H1 (cell line): ENCODE measurements around the gene SYTL2. TPM values are rescaled to one million over a fixed set of nuclear protein-coding genes. Genes with fewer than 3 reads are reported as not detected.

Experiments
- CEBPB ChIP-seq: IDR thresholded peaks from 2 replicates; pipeline ENCODE4 v1.6.1; 2012; ENCODE audit warnings: low read depth, low read length
- CHD7 ChIP-seq: fragments of 300-600 bp; sonication (generic); IDR thresholded peaks from 2 replicates; pipeline ENCODE4 v1.7.1; 2012; ENCODE audit warnings: low read length, moderate library complexity, mild to moderate bottlenecking, inconsistent platforms; ENCODE audit not compliant: insufficient replicate concordance
- EP300 ChIP-seq, 2 experiments: IDR thresholded peaks; 1 replicate in 1 of 2; 2 replicates in 1 of 2; pipeline ENCODE4 v1.6.1; 2011 to 2012; ENCODE audit warnings: low read depth in 2 of 2, low read length in 2 of 2, mild to moderate bottlenecking in 2 of 2, borderline replicate concordance in 1 of 2, inconsistent platforms in 1 of 2, moderate library complexity in 1 of 2
- KDM1A ChIP-seq: fragments of 200-600, 300-600 bp; sonication (generic); IDR thresholded peaks from 2 replicates; pipeline ENCODE4 v1.7.1; 2016; ENCODE audit warnings: mild to moderate bottlenecking, low read length, borderline replicate concordance
- POLR2AphosphoS5 ChIP-seq: IDR thresholded peaks from 2 replicates; pipeline ENCODE4 v1.6.1; 2011; ENCODE audit warnings: low read depth, low read length
- RAD21 ChIP-seq, 2 experiments: IDR thresholded peaks in 1 of 2; conservative IDR thresholded peaks in 1 of 2; 2 replicates each; pipeline ENCODE4 v1.6.1; 2011; ENCODE audit warnings: low read depth in 2 of 2, low read length in 2 of 2, improper control_type of control experiment in 1 of 2, inconsistent platforms in 1 of 2, mild to moderate bottlenecking in 1 of 2, moderate library complexity in 1 of 2
- RNF2 ChIP-seq: fragments of 200-900, 300-1000 bp; sonication (generic); IDR thresholded peaks from 2 replicates; pipeline ENCODE4 v1.7.1; 2016; ENCODE audit warnings: borderline replicate concordance, low read depth, mild to moderate bottlenecking, antibody characterized with exemption, low read length; ENCODE audit not compliant: poor library complexity, severe bottlenecking; ENCODE audit errors: missing control alignments
- SIN3A ChIP-seq, 2 experiments: IDR thresholded peaks in 1 of 2; conservative IDR thresholded peaks in 1 of 2; 2 replicates each; pipeline ENCODE4 v1.6.1; 2011 to 2012; ENCODE audit warnings: low read length in 2 of 2, improper control_type of control experiment in 1 of 2, low read depth in 1 of 2, mild to moderate bottlenecking in 1 of 2
- polyA plus RNA-seq, 7 experiments: library from polyadenylated mRNA; depleted of rRNA in 3 of 7; stranded (reverse) in 5 of 7; unstranded in 2 of 7; fragments of >200 nt in 5 of 7; fragments of 200-250 nt in 2 of 7; gene quantifications; 1 replicate in 5 of 7; 2 replicates in 1 of 7; 4 replicates in 1 of 7; pipeline versions ENCODE4 v1.2.1 to v1.2.3, GENCODE V29; 2011 to 2013; ENCODE audit warnings: missing spikeins in 2 of 7, mixed read lengths in 2 of 7
- total RNA-seq: library from RNA; stranded (reverse); fragmentation: NEBNext Ultra II Directional; extraction: Animal tissue kit (Norgen Biotek cat#: 25700); gene quantifications from 2 replicates; pipeline ENCODE4 v1.2.1, GENCODE V29; 2021

The SYTL2 gene
- total and polyA plus RNA-seq, 2 of the 8 experiments (the other 6 are each of a cell fraction or from before 2014, with no cell fraction given): 1.3 to 9.1 TPM

GRCh38 chr11:85751724-85752123, 59.2 kb downstream of the SYTL2 start (continued):
- TF ChIP-seq CHD7: no peak
- TF ChIP-seq CEBPB: no peak
- no peak for TF ChIP-seq EP300 (IDR thresholded peaks at IDR 0.05; ENCODE audit: borderline replicate concordance in 1 of 2, low read depth in 2 of 2, low read length in 2 of 2)
- TF ChIP-seq SIN3A (conservative IDR thresholded peaks at IDR 0.05 in 1 of 2, IDR thresholded peaks at IDR 0.05 in 1 of 2; ENCODE audit: low read depth in 1 of 2, low read length in 2 of 2): no peak
- TF ChIP-seq RNF2: no peak
- TF ChIP-seq KDM1A: no peak
- TF ChIP-seq RAD21 (IDR thresholded peaks at IDR 0.05 in 1 of 2, conservative IDR thresholded peaks at IDR 0.05 in 1 of 2; ENCODE audit: low read depth in 2 of 2, low read length in 2 of 2): no peak
- TF ChIP-seq POLR2AphosphoS5: no peak
